ENCODE measurements around the gene SMCHD1.

- TF ChIP-seq POLR2AphosphoS5 (IDR thresholded peaks at IDR 0.05; ENCODE audit: low read depth): no peak
- TF ChIP-seq CTCF (IDR thresholded peaks at IDR 0.05; ENCODE audit: insufficient read depth, low read length): no peak
These were observed 138.6 kb downstream of the SMCHD1 start for GRCh38 chr18:2794159-2794558.

Data from HL-60 (cell line).